GM19452 (cell line): Measurements from ENCODE around the gene OR51I2.

Experiments used
- ATAC-seq: cut with Tn5 transposase; IDR thresholded peaks from one replicate; pipeline ENCODE4 v1.9.1; 2021; ENCODE audit not compliant: unreplicated experiment

Gene OR51I2, protein sequence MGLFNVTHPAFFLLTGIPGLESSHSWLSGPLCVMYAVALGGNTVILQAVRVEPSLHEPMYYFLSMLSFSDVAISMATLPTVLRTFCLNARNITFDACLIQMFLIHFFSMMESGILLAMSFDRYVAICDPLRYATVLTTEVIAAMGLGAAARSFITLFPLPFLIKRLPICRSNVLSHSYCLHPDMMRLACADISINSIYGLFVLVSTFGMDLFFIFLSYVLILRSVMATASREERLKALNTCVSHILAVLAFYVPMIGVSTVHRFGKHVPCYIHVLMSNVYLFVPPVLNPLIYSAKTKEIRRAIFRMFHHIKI

GRCh38 chr11:5449023-5449422, at the start of gene OR51I2:
Gene OR51I2 (plus strand): TSS chr11:5449323. CDS start chr11:5453489, 4,166 bp downstream.
- no peak for ATAC-seq

- no peak for ATAC-seq
Measured at GRCh38 chr11:5405173-5405572, 44.0 kb upstream of the OR51I2 start.

DNA sequence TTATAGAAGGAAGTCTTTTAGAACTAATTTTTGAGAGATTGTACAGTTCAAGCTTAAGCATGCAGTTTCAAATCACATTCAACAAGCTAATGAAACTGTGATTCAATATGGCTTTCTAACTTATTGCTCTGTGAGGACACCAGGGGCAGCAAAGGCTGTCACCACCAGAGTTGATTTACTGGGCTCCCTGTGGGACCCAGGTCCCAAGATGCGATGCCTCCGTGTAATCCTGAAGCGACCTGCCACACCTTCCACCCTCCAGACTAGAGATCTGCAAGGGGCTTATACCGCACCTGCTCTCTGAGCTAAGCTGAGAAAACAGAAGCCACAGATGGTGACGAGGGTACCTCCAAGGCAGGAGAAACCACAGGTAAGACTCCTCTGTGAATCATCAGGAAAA, 28.1 kb upstream of the OR51I2 start:
- no peak for ATAC-seq

GRCh38 chr11:5421811-5422210, 27.3 kb upstream of the OR51I2 start, which contains the start of gene OR51Q1:
Gene OR51Q1 (plus strand): TSS chr11:5422111. CDS start chr11:5422201, 90 bp downstream.
- ATAC-seq, result no peak

GRCh38 chr11:5423131-5423530, 26.0 kb upstream of the OR51I2 start:
- ATAC-seq, result no peak

GRCh38 chr11:5441414-5441813, 7.7 kb upstream of the OR51I2 start, which contains the start of gene OR51I1:
Gene OR51I1 (minus strand): TSS chr11:5441514. CDS start chr11:5441514, 0 bp downstream.
- ATAC-seq, result no peak

DNA sequence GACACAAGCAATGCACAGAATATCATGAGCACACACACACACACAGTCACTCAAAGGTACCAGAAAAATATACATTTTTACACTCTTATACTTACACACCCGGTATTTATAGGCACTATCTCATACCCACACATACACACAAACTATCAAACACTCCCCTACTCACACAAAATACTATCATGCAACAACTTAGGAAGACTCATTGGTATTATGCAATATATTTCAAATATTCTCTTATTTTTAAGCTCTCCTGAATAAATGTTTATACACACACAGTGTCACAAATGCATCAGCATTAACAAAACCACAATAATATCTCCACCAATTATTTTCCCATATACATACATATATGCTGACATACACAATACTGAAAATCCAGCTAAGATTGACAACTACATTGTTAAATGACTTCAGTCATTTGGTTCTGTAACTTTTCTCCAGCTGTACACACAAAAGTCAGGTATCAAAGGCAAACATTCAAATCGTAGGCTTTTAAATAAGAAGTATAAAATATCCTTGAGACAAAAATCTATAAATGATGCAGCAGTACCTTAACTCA, 5.2 kb upstream of the OR51I2 start:
- ATAC-seq, result no peak

- ATAC-seq, result no peak
Measured at GRCh38 chr11:5449432-5449831, 309 bp downstream of the OR51I2 start.

DNA sequence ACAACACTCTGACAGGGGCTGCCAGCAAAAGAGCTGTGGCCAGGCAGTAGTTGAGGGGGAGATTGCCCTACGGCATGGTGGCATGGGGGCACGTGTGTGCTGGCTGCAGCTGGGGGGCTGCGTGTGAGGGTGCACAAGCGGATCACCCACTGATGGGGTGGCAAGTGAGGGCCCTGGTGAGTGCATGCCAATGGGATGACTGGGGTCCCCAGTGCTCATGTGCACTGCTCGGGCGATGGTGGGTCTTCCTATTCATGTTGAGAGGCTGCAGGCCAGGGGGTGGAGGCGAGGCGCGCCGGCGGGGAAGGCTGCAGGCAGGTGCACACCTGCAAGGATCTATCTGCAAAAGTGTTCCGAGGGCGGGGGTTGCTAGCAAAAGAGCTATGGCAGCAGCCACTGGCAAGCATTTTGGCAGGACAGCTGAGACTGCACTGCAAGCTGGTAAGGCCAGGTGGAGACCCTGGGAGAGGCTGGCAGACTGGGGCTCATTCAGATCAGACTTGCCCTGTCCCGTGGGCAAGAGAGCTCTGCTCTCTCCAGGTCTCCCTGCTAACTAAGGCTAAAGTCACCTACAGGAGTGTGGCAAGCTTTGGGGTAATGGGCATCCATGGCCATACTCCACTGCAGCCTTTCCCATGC, 12.0 kb downstream of the OR51I2 start:
- no peak for ATAC-seq

- no peak for ATAC-seq
Measured at GRCh38 chr11:5467527-5467926, 18.4 kb downstream of the OR51I2 start.

GRCh38 chr11:5473921-5474320, 24.8 kb downstream of the OR51I2 start:
- no peak for ATAC-seq

- ATAC-seq, result peak; percentile 88
Measured at GRCh38 chr11:5476186-5476819, 27.2 kb downstream of the OR51I2 start.

DNA sequence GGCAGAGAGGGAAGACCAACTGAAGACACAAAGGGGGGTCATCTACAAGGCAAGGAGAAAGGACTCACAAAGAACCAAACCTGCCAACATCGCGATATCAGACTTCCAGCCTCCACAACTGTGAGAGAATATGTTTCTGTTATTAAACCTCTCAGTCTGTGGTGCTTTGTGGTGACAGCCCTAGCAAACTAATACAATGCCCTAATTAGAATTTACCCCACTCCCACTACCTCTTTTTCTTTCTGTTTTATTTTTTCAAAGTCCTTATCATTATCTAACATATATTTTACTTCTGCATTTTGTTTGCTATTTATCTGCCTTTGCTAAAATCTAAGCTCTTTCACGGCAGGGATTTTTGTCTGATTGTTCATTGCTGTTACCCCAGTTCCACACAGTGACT, 36.9 kb downstream of the OR51I2 start:
- ATAC-seq, result no peak

GRCh38 chr11:5486421-5486820, 37.3 kb downstream of the OR51I2 start:
- no peak for ATAC-seq

GRCh38 chr11:5488385-5488784, 39.3 kb downstream of the OR51I2 start, which contains the start of gene OR52D1:
Gene OR52D1 (plus strand): TSS chr11:5488685. CDS start chr11:5488707, 22 bp downstream.
- ATAC-seq, result no peak

GRCh38 chr11:5488798-5489399, 39.8 kb downstream of the OR51I2 start:
- no peak for ATAC-seq

DNA sequence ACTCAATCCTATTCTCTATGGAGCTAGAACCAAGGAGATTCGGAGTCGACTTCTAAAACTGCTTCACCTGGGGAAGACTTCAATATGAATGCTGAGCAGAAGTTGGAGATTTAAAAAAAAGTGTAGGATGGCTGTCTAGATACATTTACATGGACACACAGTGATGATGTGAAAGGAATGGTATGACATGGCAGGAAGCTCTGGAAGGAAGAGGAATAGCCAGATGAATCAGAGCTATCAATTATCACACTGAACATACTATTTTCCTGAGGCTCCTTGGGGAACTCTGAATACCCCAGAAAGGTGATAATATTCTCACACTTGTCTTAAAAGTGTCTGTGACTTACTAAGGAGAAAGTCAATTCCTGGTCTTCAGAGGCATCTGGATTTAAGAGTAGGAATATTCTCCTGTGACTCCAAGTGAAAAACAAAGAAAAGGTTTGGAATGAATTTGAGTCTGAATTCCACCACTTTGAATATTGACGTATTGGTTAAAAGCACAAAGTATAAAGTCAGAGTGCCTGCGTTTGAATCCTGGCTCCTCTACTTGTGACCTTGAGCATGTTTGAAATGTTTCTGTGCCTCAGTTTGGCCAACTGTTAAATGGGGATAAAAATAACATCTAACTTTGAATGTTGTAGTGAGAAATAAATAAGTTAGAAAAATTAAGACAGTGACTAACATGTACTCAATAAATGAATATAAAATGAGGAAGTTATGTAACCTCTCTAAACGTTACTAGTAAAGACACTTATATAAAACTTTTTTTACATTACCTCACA, 40.6 kb downstream of the OR51I2 start:
- ATAC-seq, result no peak

GRCh38 chr11:5499671-5500070, 50.5 kb downstream of the OR51I2 start:
- no peak for ATAC-seq

DNA sequence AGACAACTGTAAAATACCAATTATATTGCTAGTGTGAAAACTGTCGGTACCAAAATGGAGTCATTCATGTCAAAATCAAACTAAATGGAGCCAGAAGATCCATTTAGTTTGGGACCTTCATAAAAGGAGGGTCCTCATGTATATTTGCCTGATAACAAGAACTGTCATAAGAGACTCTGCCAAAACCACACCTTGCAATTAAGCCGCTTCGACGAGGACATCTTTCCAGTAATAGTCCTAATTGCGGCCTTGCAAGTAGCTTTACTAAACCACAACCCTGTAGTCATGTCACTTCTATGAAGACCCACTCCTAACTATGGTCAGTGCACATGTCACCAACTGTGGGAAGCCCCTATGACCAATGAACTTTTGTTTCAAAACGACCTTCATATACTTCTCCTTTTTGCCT, 51.3 kb downstream of the OR51I2 start:
- no peak for ATAC-seq

GRCh38 chr11:5504403-5504921, 55.3 kb downstream of the OR51I2 start:
- no peak for ATAC-seq
